Mucosa of descending colon (tissue), 3 donors: ENCODE measurements around the gene GLI1. TPM values are rescaled to one million over a fixed set of nuclear protein-coding genes. Genes with fewer than 3 reads are reported as not detected.
"Not testable (repeated sequence)": the region's sequence is repeated elsewhere in the genome, so short reads cannot be mapped to it uniquely, and the experiment has no call there.

Experiments used
- ATAC-seq: fragments of 200-7000 bp; cut with Tn5 transposase; one replicate; pipeline ENCODE4 v1.9.1; 2020; ENCODE audit warnings: mild to moderate bottlenecking, moderate library complexity
- DNase-seq, 3 donors: peaks; one replicate each; pipeline ENCODE4 v3.0.0-alpha.2; 2020
- H3K36me3 ChIP-seq: fragments of 200-600 bp; one replicate; pipeline ENCODE4 v1.8.0; 2021; ENCODE audit warnings: low read depth, mild to moderate bottlenecking
- H3K4me1 ChIP-seq: fragments of 200-600 bp; one replicate; pipeline ENCODE4 v1.8.0; 2021; ENCODE audit warnings: low read depth, mild to moderate bottlenecking
- H3K4me3 ChIP-seq: fragments of 200-600 bp; one replicate; pipeline ENCODE4 v1.8.0; 2021; ENCODE audit warnings: mild to moderate bottlenecking
- H3K9me3 ChIP-seq: fragments of 200-600 bp; one replicate; pipeline ENCODE4 v1.8.0; 2021; ENCODE audit warnings: mild to moderate bottlenecking
- CTCF ChIP-seq: fragments of 200-600 bp; IDR thresholded peaks from one replicate; pipeline ENCODE4 v1.8.0; 2022; ENCODE audit warnings: antibody characterized with exemption, mild to moderate bottlenecking
- intact Hi-C, 2 donors: fragments of 100-400 bp; cut with DNase I in 1 of 2; cut with micrococcal nuclease in 1 of 2; formaldehyde crosslinking; loops; one replicate each; pipeline versions ENCODE4 v1.11.0 to v1.11.1; 2022; cut with DNase I, micrococcal nuclease
- total RNA-seq, 3 donors: library from RNA; stranded (reverse); fragmentation: NEBNext Ultra II Directional in 2 of 3; extraction: Animal tissue kit (Norgen Biotek cat#: 25700) in 2 of 3; gene quantifications; one replicate each; pipeline versions ENCODE4 v1.2.1 to v1.2.4, GENCODE V29; 2021 to 2023
- donor health status: DM: no; HTN: no; CAD: no; lungs with moderate emphysema.
- donor health status: DM: no; HTN: no; CAD: no.
- donor health status: DM: no; HTN: yes; CAD: no.

Gene GLI1
- total RNA-seq, 3 donors from 2014 or later: 0.46 to 2.0 (median 1.9) TPM

- Histone ChIP-seq H3K4me3 (no peak overlapping the region), H3K4me1 (no peaks in the 10 kb centered on the region), H3K36me3 (no peaks in the 10 kb centered on the region), H3K9me3 (no peaks in the 10 kb centered on the region)
- intact Hi-C loops: no loop called here
- no peak for DNase-seq
- TF ChIP-seq CTCF: no peak
- no peak for ATAC-seq
These were observed 37.2 kb downstream of the GLI1 start for GRCh38 chr12:57496822-57497221.

GRCh38 chr12:57497223-57498131 lies 37.9 kb downstream of the GLI1 start:
- H3K36me3 ChIP-seq: no peaks in the 10 kb centered on the region
- no peaks in the 10 kb centered on the region for H3K9me3 ChIP-seq
- H3K4me3 ChIP-seq: no peak overlapping the region
- TF ChIP-seq CTCF: no peak
- intact Hi-C loops: no loop called here
- DNase-seq: no peak
- no peak for ATAC-seq
- H3K4me1 ChIP-seq: no peaks in the 10 kb centered on the region

GRCh38 chr12:57498132-57498502 lies 38.5 kb downstream of the GLI1 start:
- H3K4me3 ChIP-seq: no peak overlapping the region
- intact Hi-C loops: no loop called here
- H3K36me3 ChIP-seq: no peaks in the 10 kb centered on the region
- no peak for DNase-seq
- no peaks in the 10 kb centered on the region for H3K4me1 ChIP-seq
- no peak for TF ChIP-seq CTCF
- ATAC-seq: no peak
- H3K9me3 ChIP-seq: no peaks in the 10 kb centered on the region

GRCh38 chr12:57498571-57498970 lies 39.0 kb downstream of the GLI1 start:
- TF ChIP-seq CTCF: no peak
- no peaks in the 10 kb centered on the region for H3K9me3 ChIP-seq
- intact Hi-C loops: no loop called here
- no peak overlapping the region for H3K4me3 ChIP-seq
- ATAC-seq (no peak), DNase-seq (no peak)
- H3K4me1 ChIP-seq: no peaks in the 10 kb centered on the region
- no peaks in the 10 kb centered on the region for H3K36me3 ChIP-seq

- Histone ChIP-seq H3K9me3 (no peaks in the 10 kb centered on the region), H3K4me1 (no peaks in the 10 kb centered on the region), H3K4me3 (no peak overlapping the region), H3K36me3 (no peaks in the 10 kb centered on the region)
- ATAC-seq: no peak
- intact Hi-C loops: no loop called here
- no peak for DNase-seq
- TF ChIP-seq CTCF: no peak
These were observed 40.6 kb downstream of the GLI1 start for GRCh38 chr12:57500213-57500612.

GRCh38 chr12:57502311-57502969 lies 42.9 kb downstream of the GLI1 start:
- DNase-seq, H3K4me3 ChIP-seq, H3K36me3 ChIP-seq, H3K9me3 ChIP-seq, H3K4me1 ChIP-seq, intact Hi-C loops, ATAC-seq: not testable (repeated sequence)

- DNase-seq, ATAC-seq, intact Hi-C loops, H3K4me1 ChIP-seq, H3K36me3 ChIP-seq, H3K9me3 ChIP-seq, H3K4me3 ChIP-seq: not testable (repeated sequence)
These were observed 47.0 kb downstream of the GLI1 start for GRCh38 chr12:57506541-57506940.

- H3K4me3 ChIP-seq, H3K36me3 ChIP-seq, H3K4me1 ChIP-seq, DNase-seq, H3K9me3 ChIP-seq, ATAC-seq, intact Hi-C loops: not testable (repeated sequence)
These were observed 48.2 kb downstream of the GLI1 start for GRCh38 chr12:57507796-57508195.
